ENCODE results near the gene HAGHL. TPM values are rescaled to one million over a fixed set of nuclear protein-coding genes. Genes with fewer than 3 reads are reported as not detected.

HAGHL gene
- total and polyA plus RNA-seq, 2 experiments from 2014 or later, result 21.6 to 35.3 TPM

- TF ChIP-seq REST (IDR thresholded peaks at IDR 0.05; ENCODE audit: unreplicated experiment) (no peak), EZH2phosphoT487 (IDR thresholded peaks at IDR 0.05; ENCODE audit: unreplicated experiment) (no peak), JUNB (IDR thresholded peaks at IDR 0.05; ENCODE audit: unreplicated experiment) (no peak), POLR2AphosphoS5 (IDR thresholded peaks at IDR 0.05; ENCODE audit: low read depth) (no peak), CTCF (conservative IDR thresholded peaks at IDR 0.05; ENCODE audit: low read depth in 2 of 2) (no peak)
Observed at GRCh38 chr16:730666-731509, 4.0 kb downstream of the HAGHL start (continued).

- H3K4me3 Mint-ChIP-seq, result no peak overlapping the region
- Histone ChIP-seq H3K36me3 (ENCODE audit: insufficient read depth) (no peaks in the 10 kb centered on the region; the same call in 1 of the 2 replicates), H3K9me2 (ENCODE audit: insufficient read depth) (no peaks in the 10 kb centered on the region), H3K4me3 (no peak overlapping the region), H2AFZ (no peak overlapping the region), H3K79me2 (replicated peaks; ENCODE audit: insufficient read depth) (no peaks in the 10 kb centered on the region), H3F3A (replicated peaks; ENCODE audit: low read depth) (peaks cover 2% of the 10 kb centered on the region; the same call in 1 of the 2 replicates), H3K4me1 (ENCODE audit: insufficient read depth) (no peaks in the 10 kb centered on the region), H3K4me2 (no peak overlapping the region), H4K20me1 (replicated peaks; ENCODE audit: insufficient read depth) (no peaks in the 10 kb centered on the region), H3K27ac (ENCODE audit: low read depth) (no peak overlapping the region), H3K27me3 (ENCODE audit: insufficient read depth) (peaks cover 4% of the 10 kb centered on the region; the same call in 1 of the 2 replicates)
- H3K27ac Mint-ChIP-seq, result no peak overlapping the region
- ATAC-seq (no peak), DNase-seq (ENCODE audit: low spot score) (no peak)
- H3K36me3 Mint-ChIP-seq (ENCODE audit: low read depth), result peaks cover 22% of the 10 kb centered on the region
- peaks cover 12% of the 10 kb centered on the region for H3K27me3 Mint-ChIP-seq (ENCODE audit: insufficient read depth, low read depth, poor library complexity)
- no peaks in the 10 kb centered on the region for H3K9me3 Mint-ChIP-seq
- TF ChIP-seq NANOG (IDR thresholded peaks at IDR 0.05; ENCODE audit: borderline replicate concordance), result no peak
- TF ChIP-seq POLR2AphosphoS5 (IDR thresholded peaks at IDR 0.05; ENCODE audit: low read depth), result no peak
- no peak for TF ChIP-seq EZH2 (IDR thresholded peaks at IDR 0.05; ENCODE audit: low read depth, unreplicated experiment)
- TF ChIP-seq ZNF114 (CRISPR knock-in tag; IDR thresholded peaks at IDR 0.05), result no peak
- peaks cover under 1% of the 10 kb centered on the region for H3K4me1 Mint-ChIP-seq
Observed at GRCh38 chr16:732332-732731, 5.4 kb downstream of the HAGHL start.
